Subcutaneous adipose tissue (tissue), 4 donors: ENCODE data around the gene MYO1B. TPM values are rescaled to one million over a fixed set of nuclear protein-coding genes. Genes with fewer than 3 reads are reported as not detected.

Experiments used
- CTCF ChIP-seq: fragments of 450-650 bp; IDR thresholded peaks from one replicate; pipeline ENCODE4 v1.5.1; 2016; ENCODE audit warnings: low read depth, mild to moderate bottlenecking, control low read depth, antibody characterized with exemption, moderate library complexity
- total RNA-seq, 4 donors: library from RNA; depleted of rRNA; stranded (reverse); fragments of >200 nt; gene quantifications; one replicate each; pipeline ENCODE4 v1.1.0, GENCODE V29; 2016

The MYO1B gene
- total RNA-seq, 4 donors from 2014 or later = 34.3 to 102 (median 59.3) TPM

- TF ChIP-seq CTCF = no peak
Measured at GRCh38 chr2:191303140-191304005, 58.2 kb downstream of the MYO1B start.

GRCh38 chr2:191304939-191305875 lies 60.0 kb downstream of the MYO1B start:
- no peak for TF ChIP-seq CTCF

GRCh38 chr2:191308026-191308425 lies 62.8 kb downstream of the MYO1B start:
- no peak for TF ChIP-seq CTCF

- TF ChIP-seq CTCF = no peak
Measured at GRCh38 chr2:191311156-191311555, 66.0 kb downstream of the MYO1B start.

- TF ChIP-seq CTCF = no peak
Measured at GRCh38 chr2:191311627-191312026, 66.4 kb downstream of the MYO1B start.

- no peak for TF ChIP-seq CTCF
Measured at GRCh38 chr2:191312163-191312562, 67.0 kb downstream of the MYO1B start.

GRCh38 chr2:191312662-191313061 lies 67.5 kb downstream of the MYO1B start:
- no peak for TF ChIP-seq CTCF
